ENCODE results near the gene SUSD2. TPM values are rescaled to one million over a fixed set of nuclear protein-coding genes. Genes with fewer than 3 reads are reported as not detected.

Gene SUSD2
- total RNA-seq, 2 experiments from 2014 or later: 0.38 to 0.54 TPM

DNA sequence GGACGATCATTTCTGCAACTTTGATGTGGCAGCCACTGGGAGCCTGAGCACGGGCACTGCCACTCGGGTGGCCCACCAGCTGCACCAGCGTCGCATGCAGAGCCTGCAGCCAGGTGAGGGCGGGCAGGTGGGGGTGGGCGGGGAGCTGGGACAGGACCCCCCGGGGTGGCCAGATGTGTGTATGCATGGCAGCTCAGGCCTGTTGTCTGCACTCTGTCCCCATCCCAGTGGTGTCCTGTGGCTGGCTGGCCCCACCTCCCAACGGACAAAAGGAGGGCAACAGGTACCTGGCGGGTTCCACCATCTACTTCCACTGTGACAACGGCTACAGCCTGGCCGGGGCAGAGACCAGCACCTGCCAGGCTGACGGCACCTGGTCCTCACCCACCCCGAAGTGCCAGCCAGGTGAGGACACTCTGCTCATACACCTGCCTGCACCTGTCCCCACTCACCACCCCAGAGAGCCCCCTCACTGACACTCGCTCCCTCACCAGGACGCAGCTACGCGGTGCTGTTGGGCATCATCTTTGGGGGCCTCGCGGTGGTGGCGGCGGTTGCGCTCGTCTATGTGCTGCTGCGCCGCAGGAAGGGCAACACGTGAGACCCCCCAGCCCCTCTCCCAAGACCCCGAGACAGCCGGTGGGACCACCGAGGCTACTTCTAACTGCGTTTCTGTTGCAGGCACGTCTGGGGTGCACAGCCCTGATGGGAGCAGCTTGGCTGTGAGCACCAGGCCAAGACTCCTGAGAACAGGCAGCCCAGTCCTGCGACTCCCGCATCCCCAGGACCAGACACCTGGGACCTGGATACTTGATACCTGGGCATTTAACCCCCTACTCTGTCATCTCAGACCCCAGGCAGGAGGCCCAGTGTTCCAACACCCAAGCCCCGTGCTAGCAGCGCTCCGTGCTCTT is 6.7 kb downstream of the SUSD2 start:
- H3K9me3 ChIP-seq (ENCODE audit: low read length): no peaks in the 10 kb centered on the region
- H3K4me3 ChIP-seq (ENCODE audit: low read depth, low read length, poor library complexity, severe bottlenecking): no peak overlapping the region
- no peaks in the 10 kb centered on the region for H3K4me1 ChIP-seq (ENCODE audit: insufficient read depth, low read length, poor library complexity, severe bottlenecking)
- no peaks in the 10 kb centered on the region for H4K20me1 ChIP-seq (ENCODE audit: insufficient read depth, low read length)
- TF ChIP-seq, protein P1, sequence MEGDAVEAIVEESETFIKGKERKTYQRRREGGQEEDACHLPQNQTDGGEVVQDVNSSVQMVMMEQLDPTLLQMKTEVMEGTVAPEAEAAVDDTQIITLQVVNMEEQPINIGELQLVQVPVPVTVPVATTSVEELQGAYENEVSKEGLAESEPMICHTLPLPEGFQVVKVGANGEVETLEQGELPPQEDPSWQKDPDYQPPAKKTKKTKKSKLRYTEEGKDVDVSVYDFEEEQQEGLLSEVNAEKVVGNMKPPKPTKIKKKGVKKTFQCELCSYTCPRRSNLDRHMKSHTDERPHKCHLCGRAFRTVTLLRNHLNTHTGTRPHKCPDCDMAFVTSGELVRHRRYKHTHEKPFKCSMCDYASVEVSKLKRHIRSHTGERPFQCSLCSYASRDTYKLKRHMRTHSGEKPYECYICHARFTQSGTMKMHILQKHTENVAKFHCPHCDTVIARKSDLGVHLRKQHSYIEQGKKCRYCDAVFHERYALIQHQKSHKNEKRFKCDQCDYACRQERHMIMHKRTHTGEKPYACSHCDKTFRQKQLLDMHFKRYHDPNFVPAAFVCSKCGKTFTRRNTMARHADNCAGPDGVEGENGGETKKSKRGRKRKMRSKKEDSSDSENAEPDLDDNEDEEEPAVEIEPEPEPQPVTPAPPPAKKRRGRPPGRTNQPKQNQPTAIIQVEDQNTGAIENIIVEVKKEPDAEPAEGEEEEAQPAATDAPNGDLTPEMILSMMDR (conservative IDR thresholded peaks at IDR 0.05; ENCODE audit: low read length): no peak
- no peak for TF ChIP-seq EZH2phosphoT487 (IDR thresholded peaks at IDR 0.05; ENCODE audit: borderline replicate concordance, low read depth, low read length)
- H3K9me2 ChIP-seq (ENCODE audit: insufficient read depth, low read length): no peaks in the 10 kb centered on the region
- no peak overlapping the region for H2AFZ ChIP-seq (ENCODE audit: low read length)
- no peaks in the 10 kb centered on the region for H3K79me2 ChIP-seq (ENCODE audit: insufficient read depth, low read depth, low read length)
- ChIA-PET POLR2A (no interaction called here), CTCF (ENCODE audit: unreplicated experiment) (no interaction called here)
- no peak overlapping the region for H3K4me2 ChIP-seq (ENCODE audit: low read length)
- no peaks in the 10 kb centered on the region for H3K36me3 ChIP-seq (ENCODE audit: insufficient read depth, low read length)
- intact Hi-C loops (cut with micrococcal nuclease; ENCODE audit: unreplicated experiment): loop anchor here (2.0 kb wide), 1 partner anchor 59 kb away; no protein-coding TSS in a partner anchor
- no peak for DNase-seq (ENCODE audit: low spot score)
- no TSS peak for BruUV-seq (replicated peaks)
- no peak overlapping the region for H3K27ac ChIP-seq (ENCODE audit: low read depth, low read length, poor library complexity, severe bottlenecking)

DNA sequence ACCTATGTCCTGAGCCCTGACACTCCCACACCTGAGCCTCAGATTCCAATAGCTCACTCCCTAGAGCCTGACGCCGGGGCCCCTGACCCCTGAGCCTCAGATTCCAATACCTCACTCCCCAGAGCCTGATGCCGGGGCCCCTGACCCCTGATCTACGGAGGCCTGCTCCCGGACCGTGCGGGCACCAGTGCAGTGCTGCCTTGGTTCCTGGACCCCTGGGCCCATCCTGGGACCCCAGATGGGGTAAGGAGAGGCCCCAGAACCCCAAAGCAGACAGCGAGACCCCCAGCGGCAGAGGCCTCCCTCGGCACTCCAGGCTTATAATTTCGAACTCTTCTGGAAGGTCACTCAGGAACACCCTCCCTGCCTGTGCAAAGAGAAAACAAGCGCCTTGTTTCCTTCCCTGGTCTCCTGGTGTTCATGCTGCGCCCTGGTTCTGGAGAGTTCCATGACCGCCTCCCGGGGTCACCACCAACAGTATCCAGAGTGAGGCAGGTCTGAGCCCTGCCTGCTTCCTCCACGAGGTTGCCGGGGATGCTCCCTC is 7.5 kb downstream of the SUSD2 start:
- Histone ChIP-seq H3K9me2 (ENCODE audit: insufficient read depth, low read length) (no peaks in the 10 kb centered on the region), H3K27ac (ENCODE audit: low read depth, low read length, poor library complexity, severe bottlenecking) (no peak overlapping the region), H3K4me1 (ENCODE audit: insufficient read depth, low read length, poor library complexity, severe bottlenecking) (no peaks in the 10 kb centered on the region), H3K9me3 (ENCODE audit: low read length) (no peaks in the 10 kb centered on the region), H3K79me2 (ENCODE audit: insufficient read depth, low read depth, low read length) (no peaks in the 10 kb centered on the region), H3K4me2 (ENCODE audit: low read length) (no peak overlapping the region), H3K36me3 (ENCODE audit: insufficient read depth, low read length) (no peaks in the 10 kb centered on the region), H2AFZ (ENCODE audit: low read length) (no peak overlapping the region), H3K4me3 (ENCODE audit: low read depth, low read length, poor library complexity, severe bottlenecking) (no peak overlapping the region), H4K20me1 (ENCODE audit: insufficient read depth, low read length) (no peaks in the 10 kb centered on the region)
- BruUV-seq (replicated peaks): no TSS peak
- no peak for DNase-seq (ENCODE audit: low spot score)
- intact Hi-C loops (cut with micrococcal nuclease; ENCODE audit: unreplicated experiment): loop anchor here (2.0 kb wide), 1 partner anchor 58 kb away; no protein-coding TSS in a partner anchor
- TF ChIP-seq EZH2phosphoT487 (IDR thresholded peaks at IDR 0.05; ENCODE audit: borderline replicate concordance, low read depth, low read length): no peak
- TF ChIP-seq, protein P1 (conservative IDR thresholded peaks at IDR 0.05; ENCODE audit: low read length): no peak
- POLR2A ChIA-PET: no interaction called here
- CTCF ChIA-PET (ENCODE audit: unreplicated experiment): interaction anchor here (0.6 kb wide), 1 partner anchor 171 kb away, joined by 3 read pairs; no protein-coding TSS in a partner anchor
